Measurements from ENCODE around the gene SORT1.
A peak's percentile ranks its signal among the peaks of the same experiment; 100 is the strongest.

Gene SORT1

DNA sequence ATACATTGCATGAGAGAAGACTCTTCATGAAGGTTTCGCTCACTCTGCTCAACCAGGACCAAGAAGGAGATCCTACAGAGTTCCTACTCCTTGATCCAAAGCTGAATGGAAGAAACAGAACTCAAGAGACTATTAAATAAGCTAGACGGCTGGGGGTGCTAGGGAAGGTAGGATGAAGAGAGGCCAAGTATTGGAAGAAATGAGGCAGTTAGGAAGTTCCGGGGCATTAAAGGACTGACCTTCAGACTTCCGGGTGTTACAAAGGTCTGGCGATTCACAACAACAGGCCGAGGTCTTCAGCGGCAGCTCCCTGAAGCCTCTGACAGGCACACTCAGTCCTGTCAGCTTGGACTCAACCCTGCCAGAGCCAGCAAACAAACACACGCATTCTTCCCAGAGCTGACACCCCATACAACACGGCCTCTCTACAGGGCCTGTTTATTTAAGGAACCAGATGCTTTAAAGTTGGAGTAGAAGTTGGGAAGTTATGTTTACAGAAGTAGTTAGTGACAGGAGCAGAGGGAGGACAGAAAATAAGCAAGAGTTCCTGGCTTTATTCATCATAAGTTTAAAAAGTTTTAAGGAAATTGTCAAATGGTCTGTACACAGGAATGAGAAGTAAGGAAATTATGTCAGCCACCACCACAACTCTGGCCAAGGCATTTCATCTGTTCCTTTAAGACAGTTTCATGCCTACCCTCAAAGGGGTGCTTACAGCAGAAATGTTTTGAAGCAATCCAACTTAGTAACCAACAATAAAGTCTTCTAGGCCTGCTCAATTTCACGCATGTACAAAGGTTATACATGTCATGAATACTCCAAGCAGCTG lies 4.7 kb downstream of the SORT1 start:
- TF ChIP-seq, protein P1, sequence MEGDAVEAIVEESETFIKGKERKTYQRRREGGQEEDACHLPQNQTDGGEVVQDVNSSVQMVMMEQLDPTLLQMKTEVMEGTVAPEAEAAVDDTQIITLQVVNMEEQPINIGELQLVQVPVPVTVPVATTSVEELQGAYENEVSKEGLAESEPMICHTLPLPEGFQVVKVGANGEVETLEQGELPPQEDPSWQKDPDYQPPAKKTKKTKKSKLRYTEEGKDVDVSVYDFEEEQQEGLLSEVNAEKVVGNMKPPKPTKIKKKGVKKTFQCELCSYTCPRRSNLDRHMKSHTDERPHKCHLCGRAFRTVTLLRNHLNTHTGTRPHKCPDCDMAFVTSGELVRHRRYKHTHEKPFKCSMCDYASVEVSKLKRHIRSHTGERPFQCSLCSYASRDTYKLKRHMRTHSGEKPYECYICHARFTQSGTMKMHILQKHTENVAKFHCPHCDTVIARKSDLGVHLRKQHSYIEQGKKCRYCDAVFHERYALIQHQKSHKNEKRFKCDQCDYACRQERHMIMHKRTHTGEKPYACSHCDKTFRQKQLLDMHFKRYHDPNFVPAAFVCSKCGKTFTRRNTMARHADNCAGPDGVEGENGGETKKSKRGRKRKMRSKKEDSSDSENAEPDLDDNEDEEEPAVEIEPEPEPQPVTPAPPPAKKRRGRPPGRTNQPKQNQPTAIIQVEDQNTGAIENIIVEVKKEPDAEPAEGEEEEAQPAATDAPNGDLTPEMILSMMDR (conservative IDR thresholded peaks at IDR 0.05; ENCODE audit: low read depth, low read length) = no peak
- DNase-seq (ENCODE audit: low read depth) = peak; percentile 86
- H3K4me3 ChIP-seq (ENCODE audit: low read depth, low read length) = peak overlapping the region; percentile 27

DNA sequence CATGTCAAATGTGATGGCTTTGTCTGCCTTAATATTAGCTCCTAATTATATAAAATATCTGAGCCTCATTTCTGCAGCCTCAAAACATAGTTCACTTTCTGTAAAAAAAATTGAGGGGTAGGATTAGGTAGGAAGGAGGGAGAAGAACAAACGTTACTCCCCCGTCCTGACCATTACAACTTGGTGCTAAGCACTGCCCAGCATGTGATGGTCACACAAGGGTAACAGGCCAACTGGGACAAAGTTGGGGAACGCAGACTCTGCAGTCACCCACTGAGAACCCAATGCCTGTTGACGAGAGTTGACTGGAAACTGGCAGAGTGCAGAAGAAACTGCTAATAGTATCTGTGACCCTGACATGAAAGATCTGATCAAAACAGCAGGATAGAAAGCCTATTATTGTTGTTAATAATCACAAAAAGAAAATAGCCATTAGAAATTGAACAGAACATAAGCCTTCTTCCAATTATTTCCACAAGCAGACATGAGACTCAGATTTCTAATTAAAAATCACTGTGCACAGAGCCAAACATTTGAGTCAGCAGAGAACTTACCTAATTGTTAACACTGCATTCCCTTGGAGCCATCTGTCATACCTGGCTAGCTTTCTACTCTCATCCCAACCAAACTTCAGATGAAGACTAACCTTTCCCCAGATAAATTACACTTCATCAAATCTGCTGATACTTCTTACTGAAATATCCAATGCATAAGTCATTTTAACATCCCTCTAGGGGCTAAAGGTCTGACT lies 5.5 kb downstream of the SORT1 start:
- TF ChIP-seq, protein P1 (conservative IDR thresholded peaks at IDR 0.05; ENCODE audit: low read depth, low read length) = no peak
- H3K4me3 ChIP-seq (ENCODE audit: low read depth, low read length) = peak overlapping the region; percentile 27
- peak; percentile 62 for DNase-seq (ENCODE audit: low read depth)

DNA sequence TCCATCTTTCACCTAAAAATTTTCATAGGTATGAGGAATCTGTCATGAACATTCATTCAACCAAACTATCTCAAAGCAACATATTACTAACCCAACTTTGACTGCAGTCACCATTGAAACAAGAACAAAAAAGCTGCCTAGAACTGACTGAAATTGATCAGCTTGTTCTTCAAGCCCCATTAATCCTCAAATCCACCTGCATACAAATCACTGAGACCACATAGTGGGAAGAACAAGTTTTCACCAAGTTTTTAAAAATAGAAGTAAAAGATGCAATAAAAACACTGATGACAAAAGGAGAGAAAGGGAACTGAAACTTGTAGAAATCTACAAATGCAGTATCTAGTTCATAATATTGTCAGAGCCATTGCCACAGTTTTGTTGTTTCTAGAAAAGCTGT lies 6.1 kb downstream of the SORT1 start:
- H3K4me3 ChIP-seq (ENCODE audit: low read depth, low read length) = peak overlapping the region; percentile 11
- no peak for DNase-seq (ENCODE audit: low read depth)
- TF ChIP-seq, protein P1 (conservative IDR thresholded peaks at IDR 0.05; ENCODE audit: low read depth, low read length) = no peak

DNA sequence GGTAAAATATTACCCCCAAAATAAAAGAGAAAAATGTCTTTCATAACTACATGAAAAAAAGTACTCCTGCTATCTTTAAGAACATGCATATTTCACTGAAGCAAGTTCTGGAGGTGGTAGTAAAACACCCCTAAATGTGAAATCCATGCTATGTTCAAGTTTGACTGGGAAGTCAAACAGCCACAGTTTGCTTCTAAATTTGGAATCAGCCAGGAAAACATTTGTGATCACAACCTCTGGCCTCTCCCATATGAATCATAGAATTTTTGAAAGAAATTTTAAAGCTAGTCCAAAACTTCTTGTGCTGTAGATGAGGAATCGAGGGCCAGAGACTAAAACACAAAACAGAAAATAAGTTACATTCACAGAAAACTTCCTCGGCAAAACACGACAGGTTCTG lies 6.6 kb downstream of the SORT1 start:
- peak; percentile 81 for DNase-seq (ENCODE audit: low read depth)
- H3K4me3 ChIP-seq (ENCODE audit: low read depth, low read length) = peak overlapping the region; percentile 11
- TF ChIP-seq, protein P1 (conservative IDR thresholded peaks at IDR 0.05; ENCODE audit: low read depth, low read length) = no peak

DNA sequence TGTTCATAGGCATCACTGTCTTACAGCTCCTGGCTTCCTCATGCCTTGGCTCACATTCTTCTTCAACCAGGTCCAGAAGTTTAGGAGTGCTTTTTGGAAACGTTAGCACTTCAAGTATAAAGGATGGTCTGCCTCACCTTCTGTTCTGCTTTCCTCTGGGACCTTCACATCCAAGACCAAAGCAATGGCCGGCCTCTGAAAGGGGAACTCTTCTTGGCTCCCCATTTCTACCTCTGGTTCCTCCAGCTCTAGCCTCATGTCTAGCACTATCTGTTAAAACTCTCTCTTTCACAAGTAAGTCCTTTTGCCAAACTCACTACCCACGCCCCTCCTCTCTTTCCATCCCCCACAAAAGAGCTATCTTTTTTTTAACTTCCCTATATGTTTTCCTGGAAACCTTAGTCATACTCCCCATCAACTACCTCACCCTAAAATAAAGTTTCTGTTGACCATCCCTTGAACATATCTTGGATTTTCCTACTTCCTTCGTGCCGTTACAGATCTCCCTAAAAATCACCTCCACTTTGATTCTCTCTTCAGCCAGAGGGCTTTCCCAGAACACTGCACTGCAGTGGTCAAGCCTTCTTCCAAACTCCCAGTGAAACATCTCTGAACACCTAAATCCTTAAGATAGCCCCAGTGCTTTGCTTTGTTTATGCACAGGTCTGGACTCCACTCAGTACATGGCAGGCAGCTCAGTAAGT lies 7.9 kb downstream of the SORT1 start:
- TF ChIP-seq, protein P1 (conservative IDR thresholded peaks at IDR 0.05; ENCODE audit: low read depth, low read length) = no peak
- DNase-seq (ENCODE audit: low read depth) = no peak
- H3K4me3 ChIP-seq (ENCODE audit: low read depth, low read length) = no peak overlapping the region

DNA sequence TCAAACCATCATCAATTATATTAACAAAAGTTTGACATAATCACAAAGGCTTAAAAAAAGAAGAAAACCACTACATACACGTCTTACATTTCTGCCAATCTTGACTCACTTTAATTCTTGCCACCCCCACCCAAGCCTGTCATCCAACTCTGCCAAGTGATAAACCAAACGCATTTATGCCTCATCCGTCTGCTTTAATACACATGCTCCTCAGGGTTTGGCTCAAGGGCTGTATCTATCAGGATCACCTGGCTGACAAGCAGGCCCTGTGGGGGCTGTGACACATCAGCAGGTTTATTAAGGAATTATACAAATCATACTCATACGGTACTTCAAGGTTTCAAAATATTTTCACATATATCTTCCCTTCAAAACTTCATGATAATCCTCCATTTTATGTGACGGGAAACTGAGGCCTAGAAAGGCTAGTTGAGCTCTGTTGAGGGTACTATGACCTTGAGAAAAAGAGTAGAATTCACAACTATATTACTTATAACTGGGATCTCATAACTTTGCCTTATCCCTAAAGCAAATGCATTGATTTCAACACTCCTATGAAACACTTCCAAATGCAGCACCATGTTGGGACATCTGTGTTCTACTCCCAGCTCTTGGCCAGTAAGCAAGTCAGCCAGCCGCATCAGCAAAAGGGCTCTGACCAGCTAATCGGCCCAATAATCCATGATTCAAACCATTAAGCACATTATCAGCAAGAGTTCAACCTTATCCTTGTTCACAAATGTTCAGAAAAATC lies 8.7 kb downstream of the SORT1 start:
- no peak for DNase-seq (ENCODE audit: low read depth)
- TF ChIP-seq, protein P1 (conservative IDR thresholded peaks at IDR 0.05; ENCODE audit: low read depth, low read length) = no peak
- no peak overlapping the region for H3K4me3 ChIP-seq (ENCODE audit: low read depth, low read length)

Data from choroid plexus epithelial cell (primary cell).